OCI-LY7 (cell line): ENCODE measurements around the gene NWD2. TPM values are rescaled to one million over a fixed set of nuclear protein-coding genes. Genes with fewer than 3 reads are reported as not detected.

Source experiments
- BruUV-seq: library from RNA; stranded (reverse); fragments of 400-500 nt; replicated peaks from 2 replicates; lab custom pipeline; 2021; lab: Mats Ljungman, UMichigan
- CTCF ChIA-PET: fragments of 300-600 bp; sonication (Branson Sonifier 250); formaldehyde crosslinking; loops from one replicate; lab custom pipeline; 2022; ENCODE audit warnings: antibody characterized with exemption; ENCODE audit not compliant: unreplicated experiment; lab: Charles Lee
- POLR2A ChIA-PET: fragments of 300-600 bp; sonication (Branson Sonifier 250); formaldehyde crosslinking; loops from one replicate; lab custom pipeline; 2022; ENCODE audit warnings: antibody characterized with exemption; lab: Charles Lee
- DNase-seq: peaks from one replicate; pipeline ENCODE4 v3.0.0-alpha.2; 2015; ENCODE audit warnings: low spot score
- H2AFZ ChIP-seq: fragments of 200-600 bp; sonication (generic), shearing (Covaris generic); 2 replicates; pipeline ENCODE4 v1.6.1; 2014; ENCODE audit warnings: mild to moderate bottlenecking, antibody characterized with exemption, low read length, moderate library complexity
- H3K27ac ChIP-seq: fragments of 200-600 bp; sonication (generic); 2 replicates; pipeline ENCODE4 v1.5.1; 2014; ENCODE audit warnings: mixed run types, low read depth, mild to moderate bottlenecking, moderate library complexity, low read length, inconsistent platforms; ENCODE audit not compliant: poor library complexity, severe bottlenecking
- H3K36me3 ChIP-seq: fragments of 200-600 bp; sonication (generic); 2 replicates; pipeline ENCODE4 v1.6.1; 2014; ENCODE audit warnings: mild to moderate bottlenecking, antibody characterized with exemption, low read length, moderate library complexity, mixed read lengths; ENCODE audit not compliant: insufficient read depth
- H3K4me1 ChIP-seq: fragments of 200-600 bp; sonication (generic); 2 replicates; pipeline ENCODE4 v1.5.1; 2014; ENCODE audit warnings: mild to moderate bottlenecking, low read length; ENCODE audit not compliant: insufficient read depth, poor library complexity, severe bottlenecking
- H3K4me2 ChIP-seq: fragments of 200-600 bp; sonication (generic); 2 replicates; pipeline ENCODE4 v1.6.1; 2014; ENCODE audit warnings: mild to moderate bottlenecking, low read length
- H3K4me3 ChIP-seq: fragments of 200-600 bp; sonication (generic); 2 replicates; pipeline ENCODE4 v1.5.1; 2014; ENCODE audit warnings: mild to moderate bottlenecking, low read depth, low read length; ENCODE audit not compliant: poor library complexity, severe bottlenecking
- H3K79me2 ChIP-seq: fragments of 200-600 bp; sonication (generic); 2 replicates; pipeline ENCODE4 v1.6.1; 2016; ENCODE audit warnings: low read depth, mild to moderate bottlenecking, low read length, moderate library complexity, mixed read lengths; ENCODE audit not compliant: insufficient read depth
- H3K9me2 ChIP-seq: fragments of 200-600 bp; sonication (generic); 2 replicates; pipeline ENCODE4 v1.6.1; 2016; ENCODE audit warnings: mild to moderate bottlenecking, low read length, mixed read lengths; ENCODE audit not compliant: insufficient read depth
- H3K9me3 ChIP-seq: fragments of 200-600 bp; sonication (generic); 2 replicates; pipeline ENCODE4 v1.6.1; 2014; ENCODE audit warnings: mild to moderate bottlenecking, mixed run types, low read length, mixed read lengths
- H4K20me1 ChIP-seq: fragments of 200-600 bp; sonication (generic); 2 replicates; pipeline ENCODE4 v1.6.1; 2014; ENCODE audit warnings: mild to moderate bottlenecking, antibody characterized with exemption, low read length, moderate library complexity, mixed read lengths; ENCODE audit not compliant: insufficient read depth
- CTCF ChIP-seq: fragments of 200-600 bp; sonication (generic); conservative IDR thresholded peaks from 2 replicates; pipeline ENCODE4 v1.5.1; 2014; ENCODE audit warnings: mild to moderate bottlenecking, antibody characterized with exemption, low read length, moderate library complexity, mixed read lengths
- EZH2phosphoT487 ChIP-seq: fragments of 200-600 bp; sonication (generic); IDR thresholded peaks from 2 replicates; pipeline ENCODE4 v1.6.1; 2018; ENCODE audit warnings: low read depth, borderline replicate concordance, mild to moderate bottlenecking, mixed run types, antibody characterized with exemption, low read length, moderate library complexity, mixed read lengths
- intact Hi-C: fragments of 100-400 bp; cut with micrococcal nuclease; formaldehyde crosslinking; loops from one replicate; pipeline ENCODE4 v1.10.0; 2022; ENCODE audit not compliant: unreplicated experiment
- total RNA-seq, 2 experiments: library from RNA; depleted of rRNA in 1 of 2; stranded (reverse); fragments of >200 nt in 1 of 2; shearing (Covaris generic) in 1 of 2; gene quantifications; 2 replicates each; pipeline ENCODE4 v1.2.3, GENCODE V29; 2014 to 2022

The NWD2 gene
- total RNA-seq, 2 experiments from 2014 or later = not detected

- Histone ChIP-seq H3K36me3 (no peaks in the 10 kb centered on the region), H3K9me2 (no peaks in the 10 kb centered on the region), H3K4me2 (no peak overlapping the region), H3K4me1 (no peaks in the 10 kb centered on the region), H3K9me3 (no peaks in the 10 kb centered on the region), H2AFZ (no peak overlapping the region), H3K4me3 (no peak overlapping the region), H4K20me1 (no peaks in the 10 kb centered on the region), H3K27ac (no peak overlapping the region), H3K79me2 (no peaks in the 10 kb centered on the region)
- no TSS peak for BruUV-seq
- intact Hi-C loops = no loop called here
- no peak for DNase-seq
- POLR2A ChIA-PET = no interaction called here
- TF ChIP-seq CTCF = no peak
- TF ChIP-seq EZH2phosphoT487 = no peak
- CTCF ChIA-PET = no interaction called here
Observed at GRCh38 chr4:37243722-37244582, 591 bp upstream of the NWD2 start.

DNA sequence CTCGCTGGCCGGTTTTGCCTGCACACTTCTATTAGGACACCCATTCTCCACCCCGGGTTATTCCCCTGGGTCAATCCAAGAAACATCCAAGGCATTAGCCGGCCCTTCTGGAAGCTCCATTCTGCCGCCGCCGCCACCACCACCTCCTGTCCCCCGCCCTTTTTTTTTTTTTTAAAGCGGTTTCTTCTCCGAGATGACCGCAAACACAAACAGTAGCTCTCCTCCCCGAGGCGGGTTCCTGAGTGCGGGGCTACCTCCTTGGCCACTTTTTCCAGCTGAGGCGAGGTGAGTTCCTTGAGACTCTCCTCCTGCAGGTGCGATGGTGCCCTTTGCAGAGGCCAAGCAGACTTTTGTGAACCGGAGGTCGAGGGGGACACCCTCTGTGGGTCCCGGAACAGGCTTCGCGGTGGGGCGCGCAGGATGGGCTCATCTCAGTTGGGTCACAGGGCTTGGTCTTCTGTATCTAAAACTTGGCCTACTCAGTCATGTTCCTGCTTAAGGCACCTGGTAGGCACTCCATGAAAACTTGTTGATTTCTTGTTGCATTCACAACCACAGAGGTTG lies 930 bp downstream of the NWD2 start:
- H3K27ac ChIP-seq = no peak overlapping the region
- no peak for DNase-seq
- H3K9me3 ChIP-seq = no peaks in the 10 kb centered on the region
- intact Hi-C loops = no loop called here
- H2AFZ ChIP-seq = no peak overlapping the region
- no peaks in the 10 kb centered on the region for H3K9me2 ChIP-seq
- no peaks in the 10 kb centered on the region for H3K36me3 ChIP-seq
- H3K4me2 ChIP-seq = no peak overlapping the region
- BruUV-seq = no TSS peak
- POLR2A ChIA-PET = interaction anchor here (1.0 kb wide), 1 partner anchor 225 kb away, joined by 3 read pairs; no protein-coding TSS in a partner anchor
- no peaks in the 10 kb centered on the region for H3K79me2 ChIP-seq
- H3K4me3 ChIP-seq = no peak overlapping the region
- H3K4me1 ChIP-seq = no peaks in the 10 kb centered on the region
- no peak for TF ChIP-seq CTCF
- TF ChIP-seq EZH2phosphoT487 = no peak
- CTCF ChIA-PET = no interaction called here
- H4K20me1 ChIP-seq = no peaks in the 10 kb centered on the region

DNA sequence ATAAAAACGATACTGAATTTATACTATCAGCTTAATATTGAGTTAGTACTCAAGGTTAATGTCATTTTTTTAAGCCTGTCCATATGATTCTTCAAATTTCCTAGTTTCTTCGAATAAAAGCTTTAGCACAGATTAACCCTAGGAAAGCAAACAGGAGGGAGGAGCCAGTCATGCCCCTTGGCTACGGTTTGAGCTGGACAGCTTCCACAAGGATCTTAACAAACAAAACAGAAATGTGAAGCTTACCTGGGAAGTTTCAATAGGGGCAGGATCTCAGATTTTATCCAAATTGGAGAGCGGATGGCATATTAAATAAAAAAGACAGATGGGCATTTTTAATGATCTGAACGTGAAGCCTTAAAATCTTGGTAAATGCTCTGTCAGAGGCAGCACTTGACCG lies 2.3 kb downstream of the NWD2 start:
- intact Hi-C loops = no loop called here
- ChIA-PET POLR2A (no interaction called here), CTCF (no interaction called here)
- no peak for DNase-seq
- H2AFZ ChIP-seq = no peak overlapping the region
- no peak overlapping the region for H3K27ac ChIP-seq
- BruUV-seq = no TSS peak
- TF ChIP-seq EZH2phosphoT487 (no peak), CTCF (no peak)
- no peaks in the 10 kb centered on the region for H3K9me2 ChIP-seq
- no peaks in the 10 kb centered on the region for H3K9me3 ChIP-seq
- H3K4me2 ChIP-seq = no peak overlapping the region
- H3K36me3 ChIP-seq = no peaks in the 10 kb centered on the region
- no peak overlapping the region for H3K4me3 ChIP-seq
- no peaks in the 10 kb centered on the region for H4K20me1 ChIP-seq
- H3K4me1 ChIP-seq = no peaks in the 10 kb centered on the region
- H3K79me2 ChIP-seq = no peaks in the 10 kb centered on the region
